Measurements from ENCODE around the gene NUP37.
"Not testable (repeated sequence)": the region's sequence is repeated elsewhere in the genome, so short reads cannot be mapped to it uniquely, and the experiment has no call there.

NUP37 gene

GRCh38 chr12:102093319-102093718 is 26.6 kb downstream of the NUP37 start (continued):
- TF ChIP-seq PRDM6 (tag by site-specific recombination; IDR thresholded peaks at IDR 0.05) (no peak), ZNF121 (tag by site-specific recombination; IDR thresholded peaks at IDR 0.05) (no peak), ZIC2 (tag by site-specific recombination; IDR thresholded peaks at IDR 0.05) (no peak), GLIS1 (tag by site-specific recombination; IDR thresholded peaks at IDR 0.05) (no peak), ZNF211 (tag by site-specific recombination; IDR thresholded peaks at IDR 0.05; ENCODE audit: low read depth) (no peak)
- TF ChIP-seq, protein P1, sequence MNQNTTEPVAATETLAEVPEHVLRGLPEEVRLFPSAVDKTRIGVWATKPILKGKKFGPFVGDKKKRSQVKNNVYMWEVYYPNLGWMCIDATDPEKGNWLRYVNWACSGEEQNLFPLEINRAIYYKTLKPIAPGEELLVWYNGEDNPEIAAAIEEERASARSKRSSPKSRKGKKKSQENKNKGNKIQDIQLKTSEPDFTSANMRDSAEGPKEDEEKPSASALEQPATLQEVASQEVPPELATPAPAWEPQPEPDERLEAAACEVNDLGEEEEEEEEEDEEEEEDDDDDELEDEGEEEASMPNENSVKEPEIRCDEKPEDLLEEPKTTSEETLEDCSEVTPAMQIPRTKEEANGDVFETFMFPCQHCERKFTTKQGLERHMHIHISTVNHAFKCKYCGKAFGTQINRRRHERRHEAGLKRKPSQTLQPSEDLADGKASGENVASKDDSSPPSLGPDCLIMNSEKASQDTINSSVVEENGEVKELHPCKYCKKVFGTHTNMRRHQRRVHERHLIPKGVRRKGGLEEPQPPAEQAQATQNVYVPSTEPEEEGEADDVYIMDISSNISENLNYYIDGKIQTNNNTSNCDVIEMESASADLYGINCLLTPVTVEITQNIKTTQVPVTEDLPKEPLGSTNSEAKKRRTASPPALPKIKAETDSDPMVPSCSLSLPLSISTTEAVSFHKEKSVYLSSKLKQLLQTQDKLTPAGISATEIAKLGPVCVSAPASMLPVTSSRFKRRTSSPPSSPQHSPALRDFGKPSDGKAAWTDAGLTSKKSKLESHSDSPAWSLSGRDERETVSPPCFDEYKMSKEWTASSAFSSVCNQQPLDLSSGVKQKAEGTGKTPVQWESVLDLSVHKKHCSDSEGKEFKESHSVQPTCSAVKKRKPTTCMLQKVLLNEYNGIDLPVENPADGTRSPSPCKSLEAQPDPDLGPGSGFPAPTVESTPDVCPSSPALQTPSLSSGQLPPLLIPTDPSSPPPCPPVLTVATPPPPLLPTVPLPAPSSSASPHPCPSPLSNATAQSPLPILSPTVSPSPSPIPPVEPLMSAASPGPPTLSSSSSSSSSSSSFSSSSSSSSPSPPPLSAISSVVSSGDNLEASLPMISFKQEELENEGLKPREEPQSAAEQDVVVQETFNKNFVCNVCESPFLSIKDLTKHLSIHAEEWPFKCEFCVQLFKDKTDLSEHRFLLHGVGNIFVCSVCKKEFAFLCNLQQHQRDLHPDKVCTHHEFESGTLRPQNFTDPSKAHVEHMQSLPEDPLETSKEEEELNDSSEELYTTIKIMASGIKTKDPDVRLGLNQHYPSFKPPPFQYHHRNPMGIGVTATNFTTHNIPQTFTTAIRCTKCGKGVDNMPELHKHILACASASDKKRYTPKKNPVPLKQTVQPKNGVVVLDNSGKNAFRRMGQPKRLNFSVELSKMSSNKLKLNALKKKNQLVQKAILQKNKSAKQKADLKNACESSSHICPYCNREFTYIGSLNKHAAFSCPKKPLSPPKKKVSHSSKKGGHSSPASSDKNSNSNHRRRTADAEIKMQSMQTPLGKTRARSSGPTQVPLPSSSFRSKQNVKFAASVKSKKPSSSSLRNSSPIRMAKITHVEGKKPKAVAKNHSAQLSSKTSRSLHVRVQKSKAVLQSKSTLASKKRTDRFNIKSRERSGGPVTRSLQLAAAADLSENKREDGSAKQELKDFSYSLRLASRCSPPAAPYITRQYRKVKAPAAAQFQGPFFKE (tag by site-specific recombination; IDR thresholded peaks at IDR 0.05; ENCODE audit: borderline replicate concordance) = no peak

DNA sequence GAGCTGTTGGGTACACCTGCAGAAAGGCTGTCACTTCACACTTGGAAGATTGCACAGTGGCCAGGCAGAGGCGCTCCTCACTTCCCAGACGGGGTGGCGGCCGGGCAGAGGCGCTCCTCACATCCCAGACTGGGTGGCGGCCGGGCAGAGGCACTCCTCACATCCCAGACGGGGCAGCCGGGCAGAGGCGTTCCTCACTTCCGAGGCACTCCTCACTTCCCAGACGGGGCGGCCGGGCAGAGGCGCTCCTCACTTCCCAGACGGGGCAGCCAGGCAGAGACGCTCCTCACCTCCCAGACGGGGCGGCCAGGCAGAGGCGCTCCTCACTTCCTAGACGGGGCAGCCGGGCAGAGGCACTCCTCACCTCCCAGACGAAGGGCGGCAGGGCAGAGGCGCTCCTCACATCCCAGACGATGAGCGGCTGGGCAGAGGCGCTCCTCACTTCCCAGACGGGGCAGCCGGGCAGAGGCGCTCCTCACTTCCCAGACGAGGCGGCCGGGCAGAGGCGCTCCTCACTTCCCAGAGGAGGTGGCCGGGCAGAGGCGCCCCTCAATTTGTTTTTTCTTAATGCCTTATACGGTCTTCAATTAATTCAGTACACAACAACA is 30.6 kb downstream of the NUP37 start:
- H3K4me1 ChIP-seq (ENCODE audit: control insufficient read depth, insufficient read depth, low read length); CTCF ChIA-PET; H3K9me3 ChIP-seq (ENCODE audit: control insufficient read depth, insufficient read depth, low read depth, low read length); H3K4me3 ChIP-seq (ENCODE audit: low read depth, low read length); H3K27ac ChIP-seq (ENCODE audit: extremely low read depth, low read depth, low read length): not testable (repeated sequence)
- peaks cover 5 to 37% of the 10 kb centered on the region in 2 experiments; a peak in 2 of 3 replicates for H3K36me3 ChIP-seq (ENCODE audit: control insufficient read depth in 2 of 2, insufficient read depth in 1 of 2, low read length in 2 of 2)
- POLR2A ChIA-PET = interaction anchor here (0.6 kb wide), 1 partner anchor 30 kb away, joined by 3 read pairs; no protein-coding TSS in a partner anchor

- H3K9me3 ChIP-seq (ENCODE audit: control insufficient read depth, insufficient read depth, low read depth, low read length) = no peaks in the 10 kb centered on the region
- H3K4me3 ChIP-seq (ENCODE audit: low read depth, low read length) = no peak overlapping the region
- POLR2A ChIA-PET = no interaction called here
- no peak overlapping the region for H3K27ac ChIP-seq (ENCODE audit: extremely low read depth, low read depth, low read length)
- TF ChIP-seq ZNF133 (tag by site-specific recombination; IDR thresholded peaks at IDR 0.05) (no peak), ZNF701 (tag by site-specific recombination; IDR thresholded peaks at IDR 0.05) (no peak), ZNF830 (tag by site-specific recombination; IDR thresholded peaks at IDR 0.05; ENCODE audit: low read depth) (no peak), SETDB1 (IDR thresholded peaks at IDR 0.05; ENCODE audit: insufficient read length, low read length) (no peak)
- TF ChIP-seq, protein P2, sequence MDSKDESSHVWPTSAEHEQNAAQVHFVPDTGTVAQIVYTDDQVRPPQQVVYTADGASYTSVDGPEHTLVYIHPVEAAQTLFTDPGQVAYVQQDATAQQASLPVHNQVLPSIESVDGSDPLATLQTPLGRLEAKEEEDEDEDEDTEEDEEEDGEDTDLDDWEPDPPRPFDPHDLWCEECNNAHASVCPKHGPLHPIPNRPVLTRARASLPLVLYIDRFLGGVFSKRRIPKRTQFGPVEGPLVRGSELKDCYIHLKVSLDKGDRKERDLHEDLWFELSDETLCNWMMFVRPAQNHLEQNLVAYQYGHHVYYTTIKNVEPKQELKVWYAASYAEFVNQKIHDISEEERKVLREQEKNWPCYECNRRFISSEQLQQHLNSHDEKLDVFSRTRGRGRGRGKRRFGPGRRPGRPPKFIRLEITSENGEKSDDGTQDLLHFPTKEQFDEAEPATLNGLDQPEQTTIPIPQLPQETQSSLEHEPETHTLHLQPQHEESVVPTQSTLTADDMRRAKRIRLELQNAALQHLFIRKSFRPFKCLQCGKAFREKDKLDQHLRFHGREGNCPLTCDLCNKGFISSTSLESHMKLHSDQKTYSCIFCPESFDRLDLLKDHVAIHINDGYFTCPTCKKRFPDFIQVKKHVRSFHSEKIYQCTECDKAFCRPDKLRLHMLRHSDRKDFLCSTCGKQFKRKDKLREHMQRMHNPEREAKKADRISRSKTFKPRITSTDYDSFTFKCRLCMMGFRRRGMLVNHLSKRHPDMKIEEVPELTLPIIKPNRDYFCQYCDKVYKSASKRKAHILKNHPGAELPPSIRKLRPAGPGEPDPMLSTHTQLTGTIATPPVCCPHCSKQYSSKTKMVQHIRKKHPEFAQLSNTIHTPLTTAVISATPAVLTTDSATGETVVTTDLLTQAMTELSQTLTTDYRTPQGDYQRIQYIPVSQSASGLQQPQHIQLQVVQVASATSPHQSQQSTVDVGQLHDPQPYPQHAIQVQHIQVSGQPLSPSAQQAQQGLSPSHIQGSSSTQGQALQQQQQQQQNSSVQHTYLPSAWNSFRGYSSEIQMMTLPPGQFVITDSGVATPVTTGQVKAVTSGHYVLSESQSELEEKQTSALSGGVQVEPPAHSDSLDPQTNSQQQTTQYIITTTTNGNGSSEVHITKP (tag by site-specific recombination; IDR thresholded peaks at IDR 0.05) = no peak
- CTCF ChIA-PET = no interaction called here
- peaks cover 44 to 77% of the 10 kb centered on the region in 2 experiments for H3K36me3 ChIP-seq (ENCODE audit: control insufficient read depth in 2 of 2, insufficient read depth in 1 of 2, low read length in 2 of 2)
- H3K4me1 ChIP-seq (ENCODE audit: control insufficient read depth, insufficient read depth, low read length) = no peaks in the 10 kb centered on the region
These were observed 39.1 kb downstream of the NUP37 start for GRCh38 chr12:102080842-102081241.

- CTCF ChIA-PET; H3K27ac ChIP-seq (ENCODE audit: extremely low read depth, low read depth, low read length); H3K4me1 ChIP-seq (ENCODE audit: control insufficient read depth, insufficient read depth, low read length); H3K4me3 ChIP-seq (ENCODE audit: low read depth, low read length); H3K9me3 ChIP-seq (ENCODE audit: control insufficient read depth, insufficient read depth, low read depth, low read length); POLR2A ChIA-PET: not testable (repeated sequence)
- H3K36me3 ChIP-seq (ENCODE audit: control insufficient read depth in 2 of 2, insufficient read depth in 1 of 2, low read length in 2 of 2) = peaks cover 16 to 33% of the 10 kb centered on the region in 2 experiments
These were observed 47.8 kb downstream of the NUP37 start for GRCh38 chr12:102072092-102072491.
